ENCODE results near the gene KIF11. TPM values are rescaled to one million over a fixed set of nuclear protein-coding genes. Genes with fewer than 3 reads are reported as not detected.

The KIF11 gene
- total and polyA plus RNA-seq, 9 of the 15 experiments (the other 6 are each of a cell fraction or from before 2014, with no cell fraction given), result 11.3 to 54.4 (median 29.2) TPM

DNA sequence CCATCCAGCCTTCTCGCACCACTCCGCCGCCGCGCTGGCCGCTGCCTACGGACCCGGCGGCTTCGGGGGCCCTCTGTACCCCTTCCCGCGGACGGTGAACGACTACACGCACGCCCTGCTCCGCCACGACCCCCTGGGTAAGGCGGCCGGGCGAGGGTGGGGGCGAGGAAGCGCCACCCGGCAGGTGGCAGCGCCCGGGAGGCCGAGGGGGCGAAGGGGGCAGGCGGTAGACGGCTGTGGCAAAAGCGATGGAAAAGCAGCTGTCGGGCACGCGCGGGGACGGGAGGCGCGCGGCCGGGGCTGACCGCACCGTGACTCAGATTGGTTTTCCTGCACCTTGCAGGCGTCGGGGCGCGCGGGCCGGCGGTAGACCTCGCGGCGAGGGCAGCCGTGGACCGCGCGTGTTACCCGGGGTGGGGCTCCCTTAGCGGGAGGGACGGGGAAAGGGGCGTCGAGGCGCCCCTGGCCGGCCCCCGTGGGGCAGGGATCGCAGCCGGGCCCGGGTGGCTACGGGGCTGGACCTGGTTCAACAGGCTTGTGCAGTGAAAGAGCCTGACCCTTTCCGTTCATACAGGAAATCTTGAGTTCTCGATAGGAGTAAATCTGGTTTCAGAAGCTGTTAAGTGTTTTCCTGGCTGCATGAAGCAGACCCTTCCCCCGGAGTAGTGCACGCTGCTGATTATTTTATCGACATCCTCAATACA is 97.4 kb downstream of the KIF11 start (continued):
- TF ChIP-seq ZNF785 (CRISPR knock-in tag; IDR thresholded peaks at IDR 0.05), result no peak
- no peak for TF ChIP-seq FOXK2 (conservative IDR thresholded peaks at IDR 0.05 in 1 of 2, IDR thresholded peaks at IDR 0.05 in 1 of 2; ENCODE audit: low read depth in 2 of 2)
- peak; percentile 70 for TF ChIP-seq POLR2G (IDR thresholded peaks at IDR 0.05; ENCODE audit: low read depth, low read length)
- TF ChIP-seq ARNT (IDR thresholded peaks at IDR 0.05), result no peak
- TF ChIP-seq HMGN3 (IDR thresholded peaks at IDR 0.05; ENCODE audit: borderline replicate concordance, extremely low read depth, insufficient read length, low read depth, low read length), result no peak
- TF ChIP-seq, protein P1, sequence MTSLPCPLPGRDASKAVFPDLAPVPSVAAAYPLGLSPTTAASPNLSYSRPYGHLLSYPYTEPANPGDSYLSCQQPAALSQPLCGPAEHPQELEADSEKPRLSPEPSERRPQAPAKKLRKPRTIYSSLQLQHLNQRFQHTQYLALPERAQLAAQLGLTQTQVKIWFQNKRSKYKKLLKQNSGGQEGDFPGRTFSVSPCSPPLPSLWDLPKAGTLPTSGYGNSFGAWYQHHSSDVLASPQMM (CRISPR knock-in tag; IDR thresholded peaks at IDR 0.05), result no peak
- TF ChIP-seq DPF2 (IDR thresholded peaks at IDR 0.05), result no peak
- TF ChIP-seq SREBF2 (CRISPR knock-in tag; IDR thresholded peaks at IDR 0.05), result no peak
- no peak for TF ChIP-seq ZNF644 (tag; IDR thresholded peaks at IDR 0.05; ENCODE audit: low read depth)
- no peak for TF ChIP-seq CXXC5 (CRISPR knock-in tag; IDR thresholded peaks at IDR 0.05)
- TF ChIP-seq, protein P2, sequence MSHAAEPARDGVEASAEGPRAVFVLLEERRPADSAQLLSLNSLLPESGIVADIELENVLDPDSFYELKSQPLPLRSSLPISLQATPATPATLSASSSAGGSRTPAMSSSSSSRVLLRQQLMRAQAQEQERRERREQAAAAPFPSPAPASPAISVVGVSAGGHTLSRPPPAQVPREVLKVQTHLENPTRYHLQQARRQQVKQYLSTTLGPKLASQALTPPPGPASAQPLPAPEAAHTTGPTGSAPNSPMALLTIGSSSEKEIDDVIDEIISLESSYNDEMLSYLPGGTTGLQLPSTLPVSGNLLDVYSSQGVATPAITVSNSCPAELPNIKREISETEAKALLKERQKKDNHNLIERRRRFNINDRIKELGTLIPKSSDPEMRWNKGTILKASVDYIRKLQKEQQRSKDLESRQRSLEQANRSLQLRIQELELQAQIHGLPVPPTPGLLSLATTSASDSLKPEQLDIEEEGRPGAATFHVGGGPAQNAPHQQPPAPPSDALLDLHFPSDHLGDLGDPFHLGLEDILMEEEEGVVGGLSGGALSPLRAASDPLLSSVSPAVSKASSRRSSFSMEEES (CRISPR knock-in tag; IDR thresholded peaks at IDR 0.05), result no peak
- TF ChIP-seq ZKSCAN1 (IDR thresholded peaks at IDR 0.05; ENCODE audit: low read depth, low read length), result no peak
- TF ChIP-seq ZFX (CRISPR knock-in tag; IDR thresholded peaks at IDR 0.05), result no peak; the same call in 1 of the 2 replicates
- no peak for TF ChIP-seq ZC3H8 (IDR thresholded peaks at IDR 0.05)
- no peak for TF ChIP-seq HIVEP1 (CRISPR knock-in tag; IDR thresholded peaks at IDR 0.05)
- TF ChIP-seq, protein P3, sequence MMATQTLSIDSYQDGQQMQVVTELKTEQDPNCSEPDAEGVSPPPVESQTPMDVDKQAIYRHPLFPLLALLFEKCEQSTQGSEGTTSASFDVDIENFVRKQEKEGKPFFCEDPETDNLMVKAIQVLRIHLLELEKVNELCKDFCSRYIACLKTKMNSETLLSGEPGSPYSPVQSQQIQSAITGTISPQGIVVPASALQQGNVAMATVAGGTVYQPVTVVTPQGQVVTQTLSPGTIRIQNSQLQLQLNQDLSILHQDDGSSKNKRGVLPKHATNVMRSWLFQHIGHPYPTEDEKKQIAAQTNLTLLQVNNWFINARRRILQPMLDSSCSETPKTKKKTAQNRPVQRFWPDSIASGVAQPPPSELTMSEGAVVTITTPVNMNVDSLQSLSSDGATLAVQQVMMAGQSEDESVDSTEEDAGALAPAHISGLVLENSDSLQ (IDR thresholded peaks at IDR 0.05), result no peak
- no peak for TF ChIP-seq NEUROD1 (IDR thresholded peaks at IDR 0.05; ENCODE audit: borderline replicate concordance, low read depth, low read length, partially characterized antibody)
- no peak for TF ChIP-seq HDAC6 (IDR thresholded peaks at IDR 0.05; ENCODE audit: low read depth, low read length)
- TF ChIP-seq, protein P4, sequence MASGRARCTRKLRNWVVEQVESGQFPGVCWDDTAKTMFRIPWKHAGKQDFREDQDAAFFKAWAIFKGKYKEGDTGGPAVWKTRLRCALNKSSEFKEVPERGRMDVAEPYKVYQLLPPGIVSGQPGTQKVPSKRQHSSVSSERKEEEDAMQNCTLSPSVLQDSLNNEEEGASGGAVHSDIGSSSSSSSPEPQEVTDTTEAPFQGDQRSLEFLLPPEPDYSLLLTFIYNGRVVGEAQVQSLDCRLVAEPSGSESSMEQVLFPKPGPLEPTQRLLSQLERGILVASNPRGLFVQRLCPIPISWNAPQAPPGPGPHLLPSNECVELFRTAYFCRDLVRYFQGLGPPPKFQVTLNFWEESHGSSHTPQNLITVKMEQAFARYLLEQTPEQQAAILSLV (tag; IDR thresholded peaks at IDR 0.05), result no peak
- peak; percentile 87 to 89 for TF ChIP-seq KDM1A (IDR thresholded peaks at IDR 0.05)
- TF ChIP-seq NR3C1 (CRISPR knock-in tag; IDR thresholded peaks at IDR 0.05), result no peak
- TF ChIP-seq KLF10 (CRISPR knock-in tag; IDR thresholded peaks at IDR 0.05), result no peak
- no peak for TF ChIP-seq DACH1 (IDR thresholded peaks at IDR 0.05; ENCODE audit: partially characterized antibody)
- no peak for TF ChIP-seq BCL6 (CRISPR knock-in tag; IDR thresholded peaks at IDR 0.05)

All from K562 (cell line).